ENCODE data around the gene CD300LF. TPM values are rescaled to one million over a fixed set of nuclear protein-coding genes. Genes with fewer than 3 reads are reported as not detected.

The CD300LF gene
- total and polyA plus RNA-seq, 5 donors = 0.05 to 0.62 (median 0.30) TPM; not detected in 1

DNA sequence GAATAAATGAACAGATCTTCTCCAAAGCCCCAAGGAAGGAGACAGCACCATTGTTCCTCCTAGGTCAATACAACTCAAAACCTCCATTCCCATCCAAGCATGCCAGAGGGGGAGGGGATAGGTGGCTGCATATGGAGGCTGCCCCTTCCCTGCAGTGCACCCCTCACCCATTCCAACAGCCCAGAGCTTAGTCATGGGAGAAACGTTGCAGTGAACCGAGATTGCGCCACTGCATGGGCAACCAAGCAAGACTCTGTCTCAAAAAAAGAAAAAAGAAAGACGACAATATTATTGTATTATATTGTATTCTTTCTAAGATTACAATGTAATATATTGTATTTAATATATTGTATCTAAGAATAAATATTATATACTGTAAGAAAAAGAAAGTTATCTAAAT is 52.8 kb downstream of the CD300LF start:
- H3K9me3 ChIP-seq (ENCODE audit: control insufficient read depth, low read length) = no peaks in the 10 kb centered on the region
- H3K27me3 ChIP-seq (ENCODE audit: control insufficient read depth, insufficient read depth) = peaks cover 3% of the 10 kb centered on the region
- 67% methylated on average over 4 of the region's 4 CpGs for WGBS
- DNase-seq (no peak), ATAC-seq (no peak)
- H3K27ac ChIP-seq (ENCODE audit: low read length) = no peak overlapping the region
- no peak overlapping the region for H3K4me3 ChIP-seq (ENCODE audit: low read length)
- H3K4me1 ChIP-seq (ENCODE audit: control insufficient read depth, insufficient read depth, low read length) = no peaks in the 10 kb centered on the region
- intact Hi-C loops (cut with DNase I) = loop anchor here in 2 of 4 donors (5.0 kb wide), 1 partner anchor 77 kb away; the partner anchor contains the start of gene RAB37 (in 2 of the 2)

- intact Hi-C loops (cut with DNase I) = loop anchor here in 2 of 4 donors (5.0 kb wide), 1 partner anchor 79 kb away; the partner anchor contains the start of gene RAB37 (in 2 of the 2)
- whole genome bisulfite sequencing = 79% methylated on average over 6 of the region's 6 CpGs
- Histone ChIP-seq H3K27me3 (ENCODE audit: control insufficient read depth, insufficient read depth) (no peaks in the 10 kb centered on the region), H3K9me3 (ENCODE audit: control insufficient read depth, low read length) (no peaks in the 10 kb centered on the region), H3K4me1 (ENCODE audit: control insufficient read depth, insufficient read depth, low read length) (no peaks in the 10 kb centered on the region), H3K4me3 (ENCODE audit: low read length) (no peak overlapping the region), H3K27ac (ENCODE audit: low read length) (no peak overlapping the region)
- no peak for DNase-seq
- no peak for ATAC-seq
Measured at GRCh38 chr17:74658620-74659019, 54.1 kb downstream of the CD300LF start.

GRCh38 chr17:74654742-74655141 is 58.0 kb downstream of the CD300LF start:
- H3K4me1 ChIP-seq (ENCODE audit: control insufficient read depth, insufficient read depth, low read length) = no peaks in the 10 kb centered on the region
- no peak for ATAC-seq
- H3K27ac ChIP-seq (ENCODE audit: low read length) = no peak overlapping the region
- no peak for DNase-seq
- intact Hi-C loops (cut with DNase I) = loop anchor here in 2 of 4 donors (5.0 kb wide), 1 partner anchor 83 kb away; the partner anchor contains the start of gene RAB37 (in 2 of the 2)
- H3K27me3 ChIP-seq (ENCODE audit: control insufficient read depth, insufficient read depth) = no peaks in the 10 kb centered on the region
- H3K9me3 ChIP-seq (ENCODE audit: control insufficient read depth, low read length) = no peaks in the 10 kb centered on the region
- WGBS = 48% methylated on average over 5 of the region's 5 CpGs
- H3K4me3 ChIP-seq (ENCODE audit: low read length) = no peak overlapping the region

GRCh38 chr17:74652020-74652419 is 60.7 kb downstream of the CD300LF start:
- Histone ChIP-seq H3K9me3 (ENCODE audit: control insufficient read depth, low read length) (no peaks in the 10 kb centered on the region), H3K4me1 (ENCODE audit: control insufficient read depth, insufficient read depth, low read length) (peaks cover 2% of the 10 kb centered on the region), H3K27ac (ENCODE audit: low read length) (no peak overlapping the region), H3K4me3 (ENCODE audit: low read length) (no peak overlapping the region), H3K27me3 (ENCODE audit: control insufficient read depth, insufficient read depth) (no peaks in the 10 kb centered on the region)
- 78% methylated on average over 3 of the region's 3 CpGs for WGBS
- intact Hi-C loops (cut with DNase I) = no loop called here
- ATAC-seq (no peak), DNase-seq (no peak)

DNA sequence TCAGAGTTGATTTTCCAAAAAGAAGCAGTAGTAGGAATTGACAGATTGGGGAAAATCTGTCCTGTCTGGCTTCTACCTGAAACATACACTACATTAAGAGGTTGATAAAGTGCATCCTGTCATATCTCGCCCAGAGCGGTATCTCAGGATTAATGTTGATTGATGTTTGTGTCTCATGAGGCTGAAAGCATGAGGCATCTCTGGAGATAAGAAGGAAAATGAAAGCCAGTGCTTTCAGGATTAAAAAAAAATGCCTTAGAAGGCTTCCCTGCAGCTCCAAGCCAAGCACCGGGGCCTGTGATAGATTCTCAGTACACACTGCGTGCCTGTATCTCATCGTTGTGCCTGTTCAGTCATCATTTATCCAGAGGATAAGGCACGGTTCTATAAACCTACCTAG is 62.8 kb downstream of the CD300LF start:
- peaks cover 2% of the 10 kb centered on the region for H3K4me1 ChIP-seq (ENCODE audit: control insufficient read depth, insufficient read depth, low read length)
- H3K27me3 ChIP-seq (ENCODE audit: control insufficient read depth, insufficient read depth) = no peaks in the 10 kb centered on the region
- DNase-seq = no peak
- no peaks in the 10 kb centered on the region for H3K9me3 ChIP-seq (ENCODE audit: control insufficient read depth, low read length)
- intact Hi-C loops (cut with DNase I) = no loop called here
- H3K27ac ChIP-seq (ENCODE audit: low read length) = no peak overlapping the region
- 45% methylated on average over 6 of the region's 6 CpGs for WGBS
- no peak for ATAC-seq
- no peak overlapping the region for H3K4me3 ChIP-seq (ENCODE audit: low read length)

DNA sequence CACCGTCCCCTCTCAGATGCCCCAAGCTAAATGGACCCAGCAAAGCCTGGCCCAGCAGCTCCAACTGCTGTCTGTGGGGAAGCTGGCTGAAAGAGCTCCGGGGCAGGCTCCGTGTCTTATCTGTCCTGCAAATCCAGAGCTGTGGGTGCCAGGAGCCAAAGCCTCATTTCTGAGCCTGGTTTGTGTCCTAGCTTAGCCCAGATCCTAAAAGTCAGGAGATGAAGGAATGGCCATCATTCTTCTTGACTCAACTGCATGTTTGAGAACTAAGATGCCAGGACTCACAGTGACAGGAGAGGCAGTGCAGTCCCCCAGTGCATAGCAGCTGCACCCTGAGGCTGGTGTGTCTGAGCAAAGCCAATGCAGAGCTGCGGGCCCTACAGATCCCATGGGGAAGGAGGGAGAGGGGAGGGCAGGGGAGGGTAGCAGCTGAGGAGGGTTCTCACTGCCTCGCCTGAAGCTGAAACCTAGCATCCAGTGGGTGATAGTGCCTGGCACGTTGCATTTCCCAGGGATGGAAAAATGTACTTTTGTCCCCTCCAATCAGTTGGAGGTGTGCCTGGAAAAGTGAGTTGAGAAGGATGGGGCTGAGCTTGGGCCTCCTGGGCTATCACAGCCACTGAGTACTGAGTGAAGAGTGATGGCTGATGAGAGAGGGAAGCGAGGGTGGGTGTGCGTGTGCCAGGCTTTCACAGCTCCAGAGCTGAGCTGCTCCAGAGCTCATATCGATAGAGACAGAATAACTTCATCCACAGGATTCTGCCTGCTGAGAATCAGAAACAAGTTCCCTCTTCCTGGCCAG is 64.7 kb downstream of the CD300LF start:
- no peaks in the 10 kb centered on the region for H3K27me3 ChIP-seq (ENCODE audit: control insufficient read depth, insufficient read depth)
- peaks cover 2% of the 10 kb centered on the region for H3K4me1 ChIP-seq (ENCODE audit: control insufficient read depth, insufficient read depth, low read length)
- DNase-seq (no peak), ATAC-seq (peak; percentile 81 to 94)
- WGBS = 22% methylated on average over 9 of the region's 9 CpGs
- H3K27ac ChIP-seq (ENCODE audit: low read length) = no peak overlapping the region
- H3K9me3 ChIP-seq (ENCODE audit: control insufficient read depth, low read length) = no peaks in the 10 kb centered on the region
- intact Hi-C loops (cut with DNase I) = no loop called here
- no peak overlapping the region for H3K4me3 ChIP-seq (ENCODE audit: low read length)

DNA sequence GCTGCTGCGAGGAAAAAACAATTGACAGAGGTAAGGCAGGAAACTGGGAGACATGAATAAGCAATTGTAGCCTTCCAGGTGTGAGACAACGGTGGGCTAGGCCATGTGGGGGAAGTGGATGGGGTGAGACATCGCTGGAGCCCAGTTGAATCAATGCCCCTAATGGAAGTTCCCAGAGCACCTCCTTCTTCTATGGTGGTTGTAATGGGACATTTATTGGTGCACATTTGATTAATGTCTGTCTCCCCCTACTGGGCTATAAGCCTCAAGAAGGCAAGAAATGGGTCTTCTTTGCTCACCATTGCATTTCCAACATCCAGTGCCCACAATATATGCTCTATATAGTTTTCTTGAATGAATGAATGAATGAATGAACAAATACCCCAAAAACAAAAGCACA is 66.5 kb downstream of the CD300LF start:
- ATAC-seq (no peak), DNase-seq (no peak)
- Histone ChIP-seq H3K27ac (ENCODE audit: low read length) (no peak overlapping the region), H3K27me3 (ENCODE audit: control insufficient read depth, insufficient read depth) (no peaks in the 10 kb centered on the region), H3K9me3 (ENCODE audit: control insufficient read depth, low read length) (no peaks in the 10 kb centered on the region), H3K4me3 (ENCODE audit: low read length) (no peak overlapping the region), H3K4me1 (ENCODE audit: control insufficient read depth, insufficient read depth, low read length) (peaks cover 2% of the 10 kb centered on the region)
- intact Hi-C loops (cut with DNase I) = no loop called here
- 67% methylated on average over 3 of the region's 3 CpGs for WGBS

GRCh38 chr17:74645010-74645409 is 67.7 kb downstream of the CD300LF start:
- Histone ChIP-seq H3K9me3 (ENCODE audit: control insufficient read depth, low read length) (no peaks in the 10 kb centered on the region), H3K4me1 (ENCODE audit: control insufficient read depth, insufficient read depth, low read length) (peaks cover 2% of the 10 kb centered on the region), H3K27me3 (ENCODE audit: control insufficient read depth, insufficient read depth) (no peaks in the 10 kb centered on the region), H3K4me3 (ENCODE audit: low read length) (no peak overlapping the region), H3K27ac (ENCODE audit: low read length) (no peak overlapping the region)
- DNase-seq (no peak), ATAC-seq (no peak)
- intact Hi-C loops (cut with DNase I) = no loop called here
- 79% methylated on average over 2 of the region's 2 CpGs for WGBS

GRCh38 chr17:74644419-74644818 is 68.3 kb downstream of the CD300LF start:
- DNase-seq (no peak), ATAC-seq (no peak)
- Histone ChIP-seq H3K4me1 (ENCODE audit: control insufficient read depth, insufficient read depth, low read length) (peaks cover 2% of the 10 kb centered on the region), H3K9me3 (ENCODE audit: control insufficient read depth, low read length) (no peaks in the 10 kb centered on the region), H3K27ac (ENCODE audit: low read length) (no peak overlapping the region), H3K4me3 (ENCODE audit: low read length) (no peak overlapping the region), H3K27me3 (ENCODE audit: control insufficient read depth, insufficient read depth) (no peaks in the 10 kb centered on the region)
- WGBS = 81% methylated on average over 2 of the region's 2 CpGs
- intact Hi-C loops (cut with DNase I) = no loop called here

All from right cardiac atrium (tissue), 5 donors.